Psoas muscle (tissue), 8 donors: Measurements from ENCODE around the gene TET2. TPM values are rescaled to one million over a fixed set of nuclear protein-coding genes. Genes with fewer than 3 reads are reported as not detected.

Experiments
- ATAC-seq, 4 donors: fragments of 200-7000 bp; cut with Tn5 transposase; one replicate each; pipeline ENCODE4 v1.9.1; 2020; ENCODE audit warnings: moderate library complexity in 3 of 4, mild to moderate bottlenecking in 2 of 4
- DNase-seq, 2 donors: peaks; one replicate each; pipeline ENCODE4 v3.0.0-alpha.2; 2020
- H3K27ac ChIP-seq: fragments of 200-600 bp; one replicate; pipeline ENCODE4 v1.8.0; 2022
- H3K27me3 ChIP-seq, 3 donors: fragments of 200-600 bp in 1 of 3; one replicate each; pipeline versions ENCODE4 v1.6.1 to v1.8.0; 2013 to 2022; ENCODE audit warnings: low read length in 2 of 3, mild to moderate bottlenecking in 2 of 3, moderate library complexity in 1 of 3; ENCODE audit not compliant: insufficient read depth in 3 of 3
- H3K36me3 ChIP-seq, 2 donors: fragments of 200-600 bp in 1 of 2; one replicate each; pipeline versions ENCODE4 v1.6.1 to v1.8.0; 2013 to 2022; ENCODE audit warnings: low read depth in 1 of 2, mild to moderate bottlenecking in 1 of 2, moderate library complexity in 1 of 2; ENCODE audit not compliant: insufficient read depth in 1 of 2
- H3K4me1 ChIP-seq: fragments of 200-600 bp; one replicate; pipeline ENCODE4 v1.8.0; 2022
- H3K4me3 ChIP-seq: fragments of 200-600 bp; one replicate; pipeline ENCODE4 v1.8.0; 2022; ENCODE audit warnings: mild to moderate bottlenecking
- H3K9me3 ChIP-seq: fragments of 200-600 bp; one replicate; pipeline ENCODE4 v1.8.0; 2022
- WGBS, 3 donors: extraction: QIAGEN DNeasy Blood & Tissue Kit; methylation state at CpG; one replicate each; pipeline versions ENCODE4 v1.1.6 to v1.1.7; 2013; 5-methylcytosine and 5-hydroxymethylcytosine counted together
- intact Hi-C, 2 donors: fragments of 100-400 bp; cut with DNase I; formaldehyde crosslinking; loops; one replicate each; pipeline versions ENCODE4 v1.11.0 to v1.14.2; 2022
- polyA plus RNA-seq, 3 donors: library from polyadenylated mRNA; stranded (reverse); fragments of 200-250 nt; gene quantifications; one replicate each; pipeline ENCODE4 v1.2.3, GENCODE V29; 2013
- total RNA-seq, 4 donors: library from RNA; stranded (reverse); fragmentation: NEBNext Ultra II Directional in 2 of 4; extraction: Animal tissue kit (Norgen Biotek cat#: 25700) in 2 of 4; gene quantifications; one replicate each; pipeline versions ENCODE4 v1.2.1 to v1.2.4, GENCODE V29; 2021 to 2023
- TF ChIP-seq, protein P1 (sequence below): fragments of 200-600 bp; IDR thresholded peaks from one replicate; pipeline ENCODE4 v1.8.0; 2022; ENCODE audit warnings: antibody characterized with exemption
- donor health status: healthy with polysubstance abuse.
- donor health status: DM: no; HTN: no; CAD: no; lungs with moderate emphysema.
- donor health status: Bipolar disorder and iron deficiency.
- donor health status: healthy.
- donor health status: DM: yes; HTN: yes; CAD: no.
- donor health status: DM: no; HTN: no; CAD: no.
- donor health status: DM: no; HTN: no; CAD: no.
- donor health status: DM: yes; HTN: yes; CAD: no.

TET2 gene
- total and polyA plus RNA-seq, 7 donors = 1.4 to 24.0 (median 12.4) TPM

DNA sequence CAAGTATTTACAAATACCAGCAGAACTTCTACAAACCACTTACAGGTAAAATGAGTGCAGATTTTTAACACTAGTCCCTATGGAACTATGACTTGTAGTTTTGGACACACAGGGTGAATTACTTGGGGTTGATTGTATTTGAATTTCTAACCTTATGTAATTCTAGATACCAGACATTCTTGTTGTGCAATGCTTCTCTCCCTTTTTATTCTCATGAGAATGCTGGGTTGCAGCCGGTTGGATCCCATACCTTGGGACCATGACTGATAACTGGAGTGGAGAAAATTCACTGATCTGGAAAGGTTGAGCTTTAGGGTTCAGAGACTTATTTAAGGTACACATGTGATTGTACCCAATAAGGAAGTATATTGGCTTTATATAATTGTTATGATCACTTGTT is 8.8 kb downstream of the TET2 start:
- intact Hi-C loops = no loop called here
- Histone ChIP-seq H3K4me1 (peaks cover 44% of the 10 kb centered on the region), H3K9me3 (no peaks in the 10 kb centered on the region), H3K4me3 (no peak overlapping the region), H3K36me3 (no peaks in the 10 kb centered on the region), H3K27ac (no peak overlapping the region), H3K27me3 (no peaks in the 10 kb centered on the region)
- 11 to 19% (median 14%) methylated on average over 1 of the region's 1 CpG for WGBS, 3 donors
- no peak for DNase-seq
- ATAC-seq = no peak
- TF ChIP-seq, protein P1, sequence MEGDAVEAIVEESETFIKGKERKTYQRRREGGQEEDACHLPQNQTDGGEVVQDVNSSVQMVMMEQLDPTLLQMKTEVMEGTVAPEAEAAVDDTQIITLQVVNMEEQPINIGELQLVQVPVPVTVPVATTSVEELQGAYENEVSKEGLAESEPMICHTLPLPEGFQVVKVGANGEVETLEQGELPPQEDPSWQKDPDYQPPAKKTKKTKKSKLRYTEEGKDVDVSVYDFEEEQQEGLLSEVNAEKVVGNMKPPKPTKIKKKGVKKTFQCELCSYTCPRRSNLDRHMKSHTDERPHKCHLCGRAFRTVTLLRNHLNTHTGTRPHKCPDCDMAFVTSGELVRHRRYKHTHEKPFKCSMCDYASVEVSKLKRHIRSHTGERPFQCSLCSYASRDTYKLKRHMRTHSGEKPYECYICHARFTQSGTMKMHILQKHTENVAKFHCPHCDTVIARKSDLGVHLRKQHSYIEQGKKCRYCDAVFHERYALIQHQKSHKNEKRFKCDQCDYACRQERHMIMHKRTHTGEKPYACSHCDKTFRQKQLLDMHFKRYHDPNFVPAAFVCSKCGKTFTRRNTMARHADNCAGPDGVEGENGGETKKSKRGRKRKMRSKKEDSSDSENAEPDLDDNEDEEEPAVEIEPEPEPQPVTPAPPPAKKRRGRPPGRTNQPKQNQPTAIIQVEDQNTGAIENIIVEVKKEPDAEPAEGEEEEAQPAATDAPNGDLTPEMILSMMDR = no peak

DNA sequence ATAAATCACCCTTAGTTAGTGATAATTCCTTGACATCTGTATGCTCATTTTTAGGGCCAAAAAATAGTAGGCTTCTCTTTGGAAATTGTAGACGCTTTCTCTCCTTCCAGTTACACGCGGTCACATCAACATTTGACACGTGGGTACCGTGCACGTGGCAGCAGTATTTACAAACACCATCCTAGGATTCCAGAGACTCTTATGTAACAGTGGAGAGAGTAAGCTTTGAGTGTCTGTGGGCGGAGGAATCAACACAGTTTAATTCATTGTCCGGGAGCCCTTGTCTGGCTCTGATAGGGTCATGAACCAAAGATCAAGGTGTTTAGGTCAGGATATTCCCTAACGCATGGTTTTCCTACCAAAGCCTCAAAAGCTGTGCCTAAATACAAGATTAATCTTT is 12.2 kb downstream of the TET2 start:
- no peaks in the 10 kb centered on the region for H3K9me3 ChIP-seq
- no peak for DNase-seq
- no peaks in the 10 kb centered on the region for H3K36me3 ChIP-seq
- no peak overlapping the region for H3K27ac ChIP-seq
- ATAC-seq = peak; percentile 84 to 87 (median 86)
- TF ChIP-seq, protein P1 = no peak
- H3K4me3 ChIP-seq = peak overlapping the region; percentile 9
- WGBS, 3 donors = 27 to 53% (median 29%) methylated on average over 9 of the region's 9 CpGs
- intact Hi-C loops = no loop called here
- H3K27me3 ChIP-seq = no peaks in the 10 kb centered on the region
- H3K4me1 ChIP-seq = peaks cover 50% of the 10 kb centered on the region

DNA sequence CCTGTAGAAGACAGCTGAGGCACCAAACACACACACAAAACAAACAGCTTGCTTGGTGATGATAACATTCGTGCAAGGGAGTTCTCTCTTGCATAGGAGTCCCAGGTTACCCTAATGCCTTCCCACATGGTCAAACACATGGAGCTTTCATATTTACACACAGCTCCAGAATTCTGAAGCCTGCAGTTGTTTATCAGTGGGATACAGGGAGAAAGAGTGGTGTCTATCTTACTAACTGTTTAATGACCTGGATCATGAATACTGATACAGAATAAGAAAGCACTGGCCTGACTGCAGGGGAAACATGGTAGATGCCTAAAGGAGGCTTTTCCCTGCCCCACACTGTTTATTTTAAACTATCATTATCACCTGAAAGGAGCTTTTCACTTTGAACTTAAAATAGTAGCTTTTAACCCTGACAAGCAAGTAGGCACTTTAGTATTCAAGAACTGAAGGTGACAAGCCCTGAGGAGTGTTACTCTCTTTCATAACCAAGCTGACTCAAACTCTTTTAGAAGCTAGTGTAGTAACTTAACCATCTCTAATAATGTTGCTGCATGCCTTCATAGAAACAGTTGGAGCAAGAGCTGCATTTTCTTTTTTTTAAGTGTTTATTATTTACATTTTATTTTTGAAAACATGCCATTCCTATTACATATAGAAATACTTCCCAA is 15.6 kb downstream of the TET2 start:
- Histone ChIP-seq H3K4me3 (no peak overlapping the region), H3K36me3 (no peaks in the 10 kb centered on the region), H3K9me3 (no peaks in the 10 kb centered on the region), H3K4me1 (peaks cover 35% of the 10 kb centered on the region), H3K27ac (no peak overlapping the region), H3K27me3 (no peaks in the 10 kb centered on the region)
- DNase-seq = no peak
- intact Hi-C loops = no loop called here
- TF ChIP-seq, protein P1 = no peak
- ATAC-seq = peak; percentile 61 to 83 (median 71)
- 47 to 65% (median 50%) methylated on average over 1 of the region's 1 CpG for WGBS, 3 donors

DNA sequence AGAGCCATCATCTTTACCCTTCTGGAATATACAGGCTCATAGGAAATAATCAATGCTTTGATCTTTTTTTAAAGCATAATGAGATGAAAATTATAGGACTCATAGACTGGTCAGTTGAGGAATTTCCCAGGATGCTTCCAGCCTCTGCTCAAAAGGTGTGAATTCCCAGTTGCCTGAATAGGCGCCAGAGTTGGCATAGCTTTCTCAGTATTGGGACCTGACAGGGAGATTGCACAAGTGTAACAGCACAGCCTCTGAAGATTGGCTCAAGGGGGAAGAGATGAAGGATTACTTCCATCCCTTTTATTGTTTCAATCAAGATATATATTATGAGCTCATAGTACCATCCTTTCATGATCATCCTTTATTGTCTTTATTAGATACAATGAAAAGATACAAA is 17.9 kb downstream of the TET2 start:
- no peaks in the 10 kb centered on the region for H3K36me3 ChIP-seq
- no peak for DNase-seq
- no peaks in the 10 kb centered on the region for H3K27me3 ChIP-seq
- H3K9me3 ChIP-seq = no peaks in the 10 kb centered on the region
- intact Hi-C loops = no loop called here
- H3K27ac ChIP-seq = no peak overlapping the region
- WGBS, 3 donors = 30 to 48% (median 33%) methylated on average over 1 of the region's 1 CpG
- no peak overlapping the region for H3K4me3 ChIP-seq
- TF ChIP-seq, protein P1 = no peak
- ATAC-seq = peak in 2 of 4 donors; percentile 54 to 69
- H3K4me1 ChIP-seq = peaks cover 27% of the 10 kb centered on the region

DNA sequence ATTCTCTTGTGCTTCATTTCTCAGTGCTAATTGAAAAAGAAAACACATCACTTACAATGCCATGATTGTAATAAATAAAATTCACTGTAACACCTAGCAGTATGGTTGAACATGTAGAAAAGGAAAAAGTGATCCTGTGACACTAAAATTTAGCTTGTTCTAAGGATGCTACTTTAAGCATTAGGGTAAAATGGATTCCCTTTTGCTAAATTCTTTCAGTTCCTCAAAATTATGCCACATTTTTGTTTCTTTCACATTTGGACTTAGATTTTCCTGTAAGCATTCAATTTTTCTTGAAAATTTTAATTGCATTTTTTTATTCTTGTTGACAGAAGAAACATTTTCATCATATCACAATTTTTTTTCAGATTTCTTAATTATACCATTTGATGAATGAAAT is 19.4 kb downstream of the TET2 start:
- Histone ChIP-seq H3K4me3 (no peak overlapping the region), H3K4me1 (peaks cover 27% of the 10 kb centered on the region), H3K36me3 (no peaks in the 10 kb centered on the region), H3K9me3 (no peaks in the 10 kb centered on the region), H3K27ac (no peak overlapping the region), H3K27me3 (no peaks in the 10 kb centered on the region)
- TF ChIP-seq, protein P1 = no peak
- intact Hi-C loops = no loop called here
- ATAC-seq (no peak), DNase-seq (no peak)
